Right cardiac atrium (tissue), 5 donors: ENCODE results near the gene LRRC36. TPM values are rescaled to one million over a fixed set of nuclear protein-coding genes. Genes with fewer than 3 reads are reported as not detected.

Experiments used
- ATAC-seq, 2 donors: fragments of 200-7000 bp; cut with Tn5 transposase; one replicate each; pipeline versions ENCODE4 v1.8.0 to v1.9.1; 2020; ENCODE audit warnings: moderate library complexity in 2 of 2, mild to moderate bottlenecking in 1 of 2
- DNase-seq, 3 donors: peaks; one replicate each; pipeline ENCODE4 v3.0.0-alpha.2; 2020
- H3K27ac ChIP-seq: one replicate; pipeline ENCODE4 v1.5.1; 2013; ENCODE audit warnings: mild to moderate bottlenecking, low read length, control low read depth, moderate library complexity
- H3K27me3 ChIP-seq: one replicate; pipeline ENCODE4 v1.6.1; 2013; ENCODE audit not compliant: control insufficient read depth, insufficient read depth
- H3K4me1 ChIP-seq: one replicate; pipeline ENCODE4 v1.6.1; 2013; ENCODE audit warnings: low read length; ENCODE audit not compliant: control insufficient read depth, insufficient read depth
- H3K4me3 ChIP-seq: one replicate; pipeline ENCODE4 v1.5.1; 2013; ENCODE audit warnings: low read length, control low read depth
- H3K9me3 ChIP-seq: one replicate; pipeline ENCODE4 v1.6.1; 2013; ENCODE audit warnings: low read length; ENCODE audit not compliant: control insufficient read depth
- WGBS: extraction: QIAGEN DNeasy Blood & Tissue Kit; methylation state at CpG from one replicate; pipeline ENCODE4 v1.1.7; 2013; 5-methylcytosine and 5-hydroxymethylcytosine counted together
- intact Hi-C, 4 donors: fragments of 100-400 bp; cut with DNase I; formaldehyde crosslinking; loops; one replicate each; pipeline versions ENCODE4 v1.11.0 to v1.14.0; 2022 to 2023
- polyA plus RNA-seq: library from polyadenylated mRNA; stranded (reverse); fragments of 200-250 nt; gene quantifications from one replicate; pipeline ENCODE4 v1.2.3, GENCODE V29; 2013
- total RNA-seq, 4 donors: library from RNA; stranded (reverse); fragmentation: NEBNext Ultra II Directional; extraction: Animal tissue kit (Norgen Biotek cat#: 25700); gene quantifications; one replicate each; pipeline ENCODE4 v1.2.1, GENCODE V29; 2021
- donor health status: healthy with polysubstance abuse.
- donor health status: DM: no; HTN: yes; CAD: no.
- donor health status: DM: no; HTN: no; CAD: no.
- donor health status: DM: no; HTN: yes; CAD: no; lungs with severe emphysema.
- donor health status: DM: yes; HTN: yes; CAD: no.

Gene LRRC36
- total and polyA plus RNA-seq, 5 donors = 0.11 to 0.42 (median 0.32) TPM

DNA sequence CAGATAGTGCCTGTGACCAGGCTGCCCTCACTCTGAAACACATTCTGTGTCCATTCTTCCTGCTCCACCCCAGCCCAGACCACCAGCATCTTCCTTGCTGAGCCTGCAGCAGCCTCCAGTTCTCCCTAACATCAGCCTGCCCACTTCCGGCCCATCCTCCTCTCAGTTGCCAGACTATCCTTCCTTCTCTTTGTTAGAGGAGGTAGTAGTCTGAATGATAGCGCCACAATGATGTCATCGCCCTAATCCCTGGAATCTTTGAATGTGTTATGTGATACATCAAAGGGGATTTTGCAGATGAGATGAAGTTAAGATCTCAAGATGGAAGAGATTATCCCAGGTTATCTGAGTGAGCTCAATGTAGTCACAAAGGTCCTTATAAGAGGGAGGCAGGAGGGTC, 92.9 kb downstream of the LRRC36 start:
- no peak overlapping the region for H3K4me3 ChIP-seq
- H3K27me3 ChIP-seq = no peaks in the 10 kb centered on the region
- H3K4me1 ChIP-seq = no peaks in the 10 kb centered on the region
- DNase-seq (peak in 1 of 3 donors; percentile 18), ATAC-seq (no peak)
- WGBS = 85% methylated on average over 3 of the region's 3 CpGs
- H3K27ac ChIP-seq = no peak overlapping the region
- intact Hi-C loops = loop anchor here in 1 of 4 donors (10.0 kb wide), 1 partner anchor 415 kb away; no protein-coding TSS in a partner anchor
- no peaks in the 10 kb centered on the region for H3K9me3 ChIP-seq

DNA sequence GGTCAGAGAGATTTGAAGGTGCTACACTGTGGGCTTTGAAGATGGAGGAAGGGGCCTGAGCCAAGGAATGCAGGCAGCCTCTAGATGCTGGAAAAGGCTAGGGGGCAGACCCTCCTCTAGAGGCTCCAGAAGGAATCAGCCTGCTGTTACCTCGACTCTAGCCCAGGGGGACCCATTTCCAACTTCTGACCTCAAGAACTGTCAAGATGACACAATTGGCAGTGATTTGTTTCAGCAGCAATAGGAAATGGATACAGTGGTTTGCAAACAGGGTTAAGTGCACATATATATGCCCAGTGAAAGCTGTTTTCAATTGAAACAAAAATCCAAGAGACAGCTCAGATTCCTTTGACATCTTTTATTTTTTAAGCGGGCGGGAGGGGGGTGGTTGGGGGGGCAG, 93.3 kb downstream of the LRRC36 start:
- intact Hi-C loops = loop anchor here in 2 of 4 donors (10.0 kb wide), 2 partner anchors 95 to 415 kb away; no protein-coding TSS in a partner anchor

GRCh38 chr16:67421030-67421429, 94.4 kb downstream of the LRRC36 start:
- no peaks in the 10 kb centered on the region for H3K9me3 ChIP-seq
- intact Hi-C loops = loop anchor here in 1 of 4 donors (10.0 kb wide), 1 partner anchor 94 kb away; no protein-coding TSS in a partner anchor
- peak in 1 of 3 donors; percentile 1 for DNase-seq
- ATAC-seq = no peak
- H3K4me3 ChIP-seq = no peak overlapping the region
- 77% methylated on average over 4 of the region's 4 CpGs for WGBS
- H3K27me3 ChIP-seq = no peaks in the 10 kb centered on the region
- H3K4me1 ChIP-seq = no peaks in the 10 kb centered on the region
- no peak overlapping the region for H3K27ac ChIP-seq

More for the DNA sequence above, 93.3 kb downstream of the LRRC36 start:
- H3K4me3 ChIP-seq = no peak overlapping the region
- 78% methylated on average over 3 of the region's 3 CpGs for WGBS
- no peak overlapping the region for H3K27ac ChIP-seq
- H3K4me1 ChIP-seq = no peaks in the 10 kb centered on the region
- DNase-seq (peak in 1 of 3 donors; percentile 18), ATAC-seq (no peak)
- no peaks in the 10 kb centered on the region for H3K9me3 ChIP-seq
- H3K27me3 ChIP-seq = no peaks in the 10 kb centered on the region

- ATAC-seq (no peak), DNase-seq (peak in 1 of 3 donors; percentile 5)
- H3K4me3 ChIP-seq = no peak overlapping the region
- no peaks in the 10 kb centered on the region for H3K9me3 ChIP-seq
- H3K27me3 ChIP-seq = no peaks in the 10 kb centered on the region
- no peaks in the 10 kb centered on the region for H3K4me1 ChIP-seq
- 87% methylated on average over 5 of the region's 5 CpGs for WGBS
- intact Hi-C loops = loop anchor here in 1 of 4 donors (10.0 kb wide), 1 partner anchor 92 kb away; no protein-coding TSS in a partner anchor
- H3K27ac ChIP-seq = no peak overlapping the region
Observed at GRCh38 chr16:67423015-67423414, 96.4 kb downstream of the LRRC36 start.

GRCh38 chr16:67423611-67424260, 97.1 kb downstream of the LRRC36 start:
- H3K27me3 ChIP-seq = no peaks in the 10 kb centered on the region
- ATAC-seq = no peak
- intact Hi-C loops = loop anchor here in 1 of 4 donors (10.0 kb wide), 1 partner anchor 91 kb away; no protein-coding TSS in a partner anchor
- H3K27ac ChIP-seq = no peak overlapping the region
- no peaks in the 10 kb centered on the region for H3K9me3 ChIP-seq
- WGBS = 30% methylated on average over 9 of the region's 9 CpGs
- no peaks in the 10 kb centered on the region for H3K4me1 ChIP-seq
- H3K4me3 ChIP-seq = no peak overlapping the region
- peak in 1 of 3 donors; percentile 28 for DNase-seq

- WGBS = 50% methylated on average over 5 of the region's 5 CpGs
- H3K27me3 ChIP-seq = no peaks in the 10 kb centered on the region
Observed at GRCh38 chr16:67424261-67424615, 97.6 kb downstream of the LRRC36 start.

DNA sequence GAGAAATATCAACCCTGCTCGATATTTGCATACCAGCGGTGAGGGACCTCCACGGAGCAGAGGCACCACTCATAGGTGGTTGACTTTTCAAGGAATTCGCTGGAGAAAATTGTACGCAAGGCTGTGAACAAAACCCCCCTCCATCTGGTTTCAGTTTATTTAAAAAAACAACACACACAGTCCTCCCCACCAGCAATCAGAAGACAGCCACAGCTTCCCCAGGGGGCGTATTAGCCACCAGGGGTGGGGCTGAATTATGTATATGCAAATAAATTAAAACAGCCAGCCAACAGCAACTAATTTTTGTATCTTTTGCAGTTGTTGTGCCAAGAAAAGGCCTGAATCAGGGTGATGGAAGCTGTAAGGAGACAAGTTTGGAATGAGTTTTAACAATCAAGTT, 98.4 kb downstream of the LRRC36 start:
- Histone ChIP-seq H3K4me1 (no peaks in the 10 kb centered on the region), H3K27ac (no peak overlapping the region), H3K9me3 (no peaks in the 10 kb centered on the region), H3K4me3 (no peak overlapping the region), H3K27me3 (no peaks in the 10 kb centered on the region)
- no peak for ATAC-seq
- intact Hi-C loops = loop anchor here in 3 of 4 donors (5.0 to 10.0 kb wide), 2 partner anchors 42 to 90 kb away; no protein-coding TSS in a partner anchor
- peak in 1 of 3 donors; percentile 6 for DNase-seq
- WGBS = 47% methylated on average over 6 of the region's 6 CpGs

More at GRCh38 chr16:67424261-67424615, 97.6 kb downstream of the LRRC36 start:
- Histone ChIP-seq H3K27ac (no peak overlapping the region), H3K9me3 (no peaks in the 10 kb centered on the region), H3K4me1 (no peaks in the 10 kb centered on the region), H3K4me3 (no peak overlapping the region)
- ATAC-seq = no peak
- intact Hi-C loops = loop anchor here in 1 of 4 donors (10.0 kb wide), 1 partner anchor 91 kb away; no protein-coding TSS in a partner anchor
- DNase-seq = no peak

GRCh38 chr16:67425580-67425979, 99.0 kb downstream of the LRRC36 start:
- intact Hi-C loops = loop anchor here in 3 of 4 donors (5.0 to 10.0 kb wide), 2 partner anchors 42 to 89 kb away; no protein-coding TSS in a partner anchor
- Histone ChIP-seq H3K9me3 (no peaks in the 10 kb centered on the region), H3K27me3 (no peaks in the 10 kb centered on the region), H3K4me1 (no peaks in the 10 kb centered on the region), H3K4me3 (no peak overlapping the region), H3K27ac (no peak overlapping the region)
- no peak for DNase-seq
- no peak for ATAC-seq
- WGBS = 67% methylated on average over 4 of the region's 4 CpGs

- Histone ChIP-seq H3K4me3 (no peak overlapping the region), H3K4me1 (no peaks in the 10 kb centered on the region), H3K27ac (no peak overlapping the region), H3K9me3 (no peaks in the 10 kb centered on the region), H3K27me3 (no peaks in the 10 kb centered on the region)
- ATAC-seq (no peak), DNase-seq (peak in 1 of 3 donors; percentile 6)
- intact Hi-C loops = loop anchor here in 3 of 4 donors (5.0 to 10.0 kb wide), 2 partner anchors 41 to 89 kb away; no protein-coding TSS in a partner anchor
- WGBS = 91% methylated on average over 7 of the region's 7 CpGs
Observed at GRCh38 chr16:67426022-67426421, 99.4 kb downstream of the LRRC36 start.

DNA sequence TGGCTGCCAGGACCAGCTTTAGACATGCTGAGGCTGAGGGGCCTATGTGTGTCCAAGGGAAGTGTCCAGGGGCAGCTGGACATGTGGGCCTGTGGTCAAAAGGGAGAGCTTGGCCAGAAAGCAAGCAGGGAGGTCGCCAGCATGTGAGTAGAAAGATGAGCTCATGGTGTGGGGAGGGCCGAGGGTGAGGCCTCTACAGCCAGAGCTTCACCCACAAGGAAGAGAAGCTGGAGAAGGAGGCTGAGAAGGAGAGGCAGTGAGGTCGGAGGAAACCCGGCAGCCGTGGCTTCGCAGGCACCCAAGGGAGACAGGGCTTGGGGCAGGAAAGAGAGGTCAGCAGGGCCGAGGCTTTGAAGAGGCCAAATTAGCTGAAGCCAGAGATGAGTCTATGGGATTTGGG, 100.3 kb downstream of the LRRC36 start:
- DNase-seq = peak in 1 of 3 donors; percentile 27

GRCh38 chr16:67428146-67428731, 101.6 kb downstream of the LRRC36 start:
- Histone ChIP-seq H3K4me1 (no peaks in the 10 kb centered on the region), H3K4me3 (no peak overlapping the region), H3K27me3 (no peaks in the 10 kb centered on the region), H3K27ac (no peak overlapping the region), H3K9me3 (no peaks in the 10 kb centered on the region)
- 21% methylated on average over 11 of the region's 11 CpGs for WGBS
- peak; percentile 79 to 81 for ATAC-seq
- DNase-seq = peak; percentile 73 to 91 (median 88)
- intact Hi-C loops = loop anchor here in 3 of 4 donors (5.0 to 10.0 kb wide), 2 partner anchors 39 to 87 kb away; no protein-coding TSS in a partner anchor

More for the DNA sequence above, 100.3 kb downstream of the LRRC36 start:
- H3K27me3 ChIP-seq = no peaks in the 10 kb centered on the region
- intact Hi-C loops = loop anchor here in 3 of 4 donors (5.0 to 10.0 kb wide), 2 partner anchors 40 to 88 kb away; no protein-coding TSS in a partner anchor
- WGBS = 53% methylated on average over 7 of the region's 7 CpGs
- no peak overlapping the region for H3K27ac ChIP-seq
- ATAC-seq = no peak
- no peaks in the 10 kb centered on the region for H3K4me1 ChIP-seq
- H3K9me3 ChIP-seq = no peaks in the 10 kb centered on the region
- H3K4me3 ChIP-seq = no peak overlapping the region
